Osteocyte (in vitro differentiated cells): Measurements from ENCODE around the gene TGFBR3. TPM values are rescaled to one million over a fixed set of nuclear protein-coding genes. Genes with fewer than 3 reads are reported as not detected.

Experiments
- DNase-seq: peaks from one replicate; pipeline ENCODE4 v3.0.0; 2021; ENCODE audit warnings: mixed read lengths; ENCODE audit not compliant: unreplicated experiment; ENCODE audit errors: extremely low spot score
- H3K27ac Mint-ChIP-seq: one replicate; pipeline ENCODE4 v1.8.0; 2021; ENCODE audit warnings: mild to moderate bottlenecking, mixed read lengths; ENCODE audit not compliant: unreplicated experiment
- H3K27me3 Mint-ChIP-seq: one replicate; pipeline ENCODE4 v1.8.0; 2021; ENCODE audit warnings: mixed read lengths; ENCODE audit not compliant: unreplicated experiment
- H3K36me3 Mint-ChIP-seq: one replicate; pipeline ENCODE4 v1.8.0; 2021; ENCODE audit warnings: mixed read lengths; ENCODE audit not compliant: unreplicated experiment
- H3K4me1 Mint-ChIP-seq: one replicate; pipeline ENCODE4 v1.8.0; 2021; ENCODE audit warnings: mixed read lengths; ENCODE audit not compliant: unreplicated experiment
- H3K4me3 Mint-ChIP-seq: one replicate; pipeline ENCODE4 v1.8.0; 2021; ENCODE audit warnings: mild to moderate bottlenecking, moderate library complexity, mixed read lengths; ENCODE audit not compliant: unreplicated experiment
- H3K9me3 Mint-ChIP-seq: one replicate; pipeline ENCODE4 v1.8.0; 2021; ENCODE audit warnings: mixed read lengths; ENCODE audit not compliant: unreplicated experiment
- CTCF ChIP-seq: fragments of 200-600 bp; sonication (generic); IDR thresholded peaks from 2 replicates; pipeline ENCODE4 v1.5.0; 2021; ENCODE audit warnings: antibody characterized with exemption, mild to moderate bottlenecking, moderate library complexity
- total RNA-seq: library from RNA; stranded (reverse); gene quantifications from 2 replicates; pipeline ENCODE4 v1.2.1, GENCODE V29; 2021

TGFBR3 gene
- total RNA-seq, 1 donor from 2014 or later, result 14.1 TPM

DNA sequence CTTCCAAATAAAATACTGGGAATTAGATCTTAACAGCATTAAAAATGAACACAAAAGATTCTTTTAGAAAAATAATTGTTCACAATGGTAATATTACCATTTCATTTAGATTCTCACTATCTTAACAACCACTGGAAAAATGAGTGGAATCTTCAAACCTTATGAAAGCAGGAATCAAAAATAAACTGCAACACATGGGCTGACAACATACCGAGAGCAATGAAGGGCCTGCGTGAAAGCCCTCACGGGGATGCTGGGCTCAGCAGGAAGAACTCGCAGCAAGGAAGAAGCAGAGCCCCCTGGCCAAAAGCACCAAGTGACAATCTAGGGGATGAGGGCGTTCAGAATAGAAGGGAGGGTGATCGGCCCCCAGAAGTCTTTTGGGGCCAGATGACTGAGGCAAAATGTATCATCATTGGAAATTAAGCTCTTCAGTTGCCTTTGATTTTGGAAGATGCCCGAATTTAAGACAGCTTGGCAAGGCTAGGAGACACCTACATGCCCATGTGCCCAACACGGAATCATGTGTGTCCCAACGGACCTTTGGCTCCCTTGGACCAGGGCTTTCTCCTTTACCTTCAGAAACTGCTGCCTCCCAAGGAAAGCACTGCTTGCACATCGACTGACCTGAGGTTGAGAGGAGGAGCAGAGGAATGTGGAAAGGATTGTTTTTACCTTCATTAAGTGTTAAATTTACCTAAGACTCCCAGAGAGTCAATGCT lies 103.9 kb downstream of the TGFBR3 start:
- H3K27ac Mint-ChIP-seq, result peak overlapping the region; percentile 94
- no peak overlapping the region for H3K4me3 Mint-ChIP-seq
- no peaks in the 10 kb centered on the region for H3K27me3 Mint-ChIP-seq
- no peak for TF ChIP-seq CTCF
- H3K9me3 Mint-ChIP-seq, result no peaks in the 10 kb centered on the region
- no peak for DNase-seq
- peaks cover 48% of the 10 kb centered on the region for H3K4me1 Mint-ChIP-seq
- peaks cover 15% of the 10 kb centered on the region for H3K36me3 Mint-ChIP-seq

- TF ChIP-seq CTCF, result no peak
- Mint-ChIP-seq H3K9me3 (no peaks in the 10 kb centered on the region), H3K27me3 (no peaks in the 10 kb centered on the region), H3K36me3 (peaks cover 15% of the 10 kb centered on the region), H3K27ac (peak overlapping the region; percentile 94), H3K4me1 (peaks cover 48% of the 10 kb centered on the region), H3K4me3 (no peak overlapping the region)
- DNase-seq, result no peak
Observed at GRCh38 chr1:91781371-91781825, 104.6 kb downstream of the TGFBR3 start.

GRCh38 chr1:91779548-91780021 lies 106.4 kb downstream of the TGFBR3 start:
- peaks cover 17% of the 10 kb centered on the region for H3K36me3 Mint-ChIP-seq
- H3K27ac Mint-ChIP-seq, result peak overlapping the region; percentile 60
- no peak overlapping the region for H3K4me3 Mint-ChIP-seq
- TF ChIP-seq CTCF, result no peak
- H3K27me3 Mint-ChIP-seq, result no peaks in the 10 kb centered on the region
- H3K4me1 Mint-ChIP-seq, result peaks cover 42% of the 10 kb centered on the region
- DNase-seq, result no peak
- no peaks in the 10 kb centered on the region for H3K9me3 Mint-ChIP-seq

GRCh38 chr1:91778964-91779363 lies 107.0 kb downstream of the TGFBR3 start:
- no peaks in the 10 kb centered on the region for H3K27me3 Mint-ChIP-seq
- no peak overlapping the region for H3K4me3 Mint-ChIP-seq
- peaks cover 42% of the 10 kb centered on the region for H3K4me1 Mint-ChIP-seq
- TF ChIP-seq CTCF, result no peak
- H3K36me3 Mint-ChIP-seq, result peaks cover 17% of the 10 kb centered on the region
- H3K27ac Mint-ChIP-seq, result peak overlapping the region; percentile 33
- no peak for DNase-seq
- no peaks in the 10 kb centered on the region for H3K9me3 Mint-ChIP-seq

GRCh38 chr1:91777630-91778300 lies 108.2 kb downstream of the TGFBR3 start:
- Mint-ChIP-seq H3K9me3 (no peaks in the 10 kb centered on the region), H3K4me1 (peaks cover 33% of the 10 kb centered on the region), H3K4me3 (no peak overlapping the region), H3K36me3 (peaks cover 17% of the 10 kb centered on the region), H3K27ac (no peak overlapping the region), H3K27me3 (no peaks in the 10 kb centered on the region)
- no peak for DNase-seq
- no peak for TF ChIP-seq CTCF
